HepG2 (cell line): ENCODE data around the gene INAFM1. TPM values are rescaled to one million over a fixed set of nuclear protein-coding genes. Genes with fewer than 3 reads are reported as not detected.

ENCODE experiments used
- CHD2 ChIP-seq: IDR thresholded peaks from 2 replicates; pipeline ENCODE4 v1.6.1; 2011; ENCODE audit warnings: low read depth, low read length, improper control_type of control experiment
- CREM ChIP-seq, 2 experiments: sonication (generic) in 1 of 2; formaldehyde crosslinking in 1 of 2; IDR thresholded peaks; 2 replicates each; pipeline versions ENCODE4 v1.4.0 to v1.6.1; 2016 to 2020; ENCODE audit warnings: antibody characterized with exemption in 1 of 2, mild to moderate bottlenecking in 1 of 2, missing genetic modification reagents in 1 of 2
- CSRNP1 ChIP-seq: sonication (generic); formaldehyde crosslinking; IDR thresholded peaks from 2 replicates; pipeline ENCODE4 v1.8.1; 2023; ENCODE audit warnings: mild to moderate bottlenecking, missing genetic modification reagents
- FOSL2 ChIP-seq: sonication (generic); formaldehyde crosslinking; IDR thresholded peaks from 2 replicates; pipeline ENCODE4 v1.4.0; 2020; ENCODE audit warnings: missing genetic modification reagents
- FOXP1 ChIP-seq, 2 experiments: fragments of 450-650 bp in 1 of 2; IDR thresholded peaks; 2 replicates each; pipeline ENCODE4 v1.6.1; 2017 to 2018; ENCODE audit warnings: antibody characterized with exemption in 1 of 2
- HES4 ChIP-seq: sonication (generic); formaldehyde crosslinking; IDR thresholded peaks from 2 replicates; pipeline ENCODE4 v1.9.0; 2021; ENCODE audit warnings: mild to moderate bottlenecking, missing genetic modification reagents, borderline replicate concordance
- JARID2 ChIP-seq: sonication (generic); formaldehyde crosslinking; IDR thresholded peaks from 2 replicates; pipeline ENCODE4 v1.8.1; 2023; ENCODE audit warnings: missing genetic modification reagents, inconsistent platforms; ENCODE audit not compliant: insufficient replicate concordance
- KDM5A ChIP-seq: fragments of 200-600 bp; sonication (generic); IDR thresholded peaks from 2 replicates; pipeline ENCODE4 v1.7.0; 2018; ENCODE audit warnings: antibody characterized with exemption, mild to moderate bottlenecking, low read length, borderline replicate concordance
- PRMT3 ChIP-seq: sonication (generic); formaldehyde crosslinking; IDR thresholded peaks from 2 replicates; pipeline ENCODE4 v1.8.1; 2022; ENCODE audit warnings: low read depth, mild to moderate bottlenecking, moderate library complexity, missing genetic modification reagents, borderline replicate concordance
- REPIN1 ChIP-seq: sonication (generic); formaldehyde crosslinking; IDR thresholded peaks from 2 replicates; pipeline ENCODE4 v1.8.0; 2022; ENCODE audit warnings: missing genetic modification reagents, low read depth, mild to moderate bottlenecking, borderline replicate concordance
- RFX5 ChIP-seq: IDR thresholded peaks from 2 replicates; pipeline ENCODE4 v1.6.1; 2011; ENCODE audit warnings: low read depth, low read length, improper control_type of control experiment
- SNRNP70 ChIP-seq: fragments of 200-400 bp; formaldehyde crosslinking; IDR thresholded peaks from 2 replicates; pipeline ENCODE4 v1.6.1; 2017; ENCODE audit warnings: mild to moderate bottlenecking, low read depth, low read length, moderate library complexity
- TOE1 ChIP-seq: sonication (generic); formaldehyde crosslinking; IDR thresholded peaks from 2 replicates; pipeline ENCODE4 v1.4.0; 2020; ENCODE audit warnings: mild to moderate bottlenecking, missing genetic modification reagents
- ZBTB33 ChIP-seq: sonication (generic); formaldehyde crosslinking; IDR thresholded peaks from 2 replicates; pipeline ENCODE4 v1.4.0; 2020; ENCODE audit warnings: missing genetic modification reagents
- ZBTB34 ChIP-seq: sonication (generic); formaldehyde crosslinking; IDR thresholded peaks from 2 replicates; pipeline ENCODE4 v1.8.0; 2022; ENCODE audit warnings: mild to moderate bottlenecking, missing genetic modification reagents
- ZBTB42 ChIP-seq: sonication (generic); formaldehyde crosslinking; IDR thresholded peaks from 2 replicates; pipeline ENCODE4 v1.5.0; 2020; ENCODE audit warnings: mild to moderate bottlenecking, missing genetic modification reagents
- ZFP36L1 ChIP-seq: sonication (generic); formaldehyde crosslinking; IDR thresholded peaks from 2 replicates; pipeline ENCODE4 v1.8.0; 2022; ENCODE audit warnings: mild to moderate bottlenecking, missing genetic modification reagents, moderate library complexity
- ZNF317 ChIP-seq: sonication (generic); formaldehyde crosslinking; IDR thresholded peaks from 2 replicates; pipeline ENCODE4 v1.5.0; 2020; ENCODE audit warnings: mild to moderate bottlenecking, missing genetic modification reagents
- ZNF547 ChIP-seq: sonication (generic); formaldehyde crosslinking; IDR thresholded peaks from 2 replicates; pipeline ENCODE4 v1.5.1; 2020; ENCODE audit warnings: mild to moderate bottlenecking, missing genetic modification reagents
- ZNF567 ChIP-seq: sonication (generic); formaldehyde crosslinking; IDR thresholded peaks from 2 replicates; pipeline ENCODE4 v1.8.1; 2023; ENCODE audit warnings: mild to moderate bottlenecking, missing genetic modification reagents, borderline replicate concordance
- ZNF589 ChIP-seq: sonication (generic); formaldehyde crosslinking; conservative IDR thresholded peaks from 2 replicates; pipeline ENCODE4 v1.8.0; 2022; ENCODE audit warnings: mild to moderate bottlenecking, moderate library complexity, missing genetic modification reagents
- ZNF703 ChIP-seq: sonication (generic); formaldehyde crosslinking; IDR thresholded peaks from 2 replicates; pipeline ENCODE4 v1.5.1; 2020; ENCODE audit warnings: missing genetic modification reagents, mild to moderate bottlenecking, moderate library complexity, borderline replicate concordance
- ZNF780A ChIP-seq: sonication (generic); formaldehyde crosslinking; IDR thresholded peaks from 2 replicates; pipeline ENCODE4 v1.8.0; 2022; ENCODE audit warnings: mild to moderate bottlenecking, missing genetic modification reagents, moderate library complexity
- ZSCAN29 ChIP-seq: sonication (generic); formaldehyde crosslinking; conservative IDR thresholded peaks from 2 replicates; pipeline ENCODE4 v1.4.0; 2020; ENCODE audit warnings: mild to moderate bottlenecking, missing genetic modification reagents
- polyA plus RNA-seq, 8 experiments: library from polyadenylated mRNA; depleted of rRNA in 3 of 8; stranded (reverse) in 7 of 8; unstranded in 1 of 8; fragments of >200 nt; fragmentation: Illumina TruSeq in 4 of 8; extraction: Trizol in 4 of 8; gene quantifications; 2 replicates each; pipeline versions ENCODE4 v1.2.1 to v1.2.3, GENCODE V29; 2011 to 2016; ENCODE audit warnings: low read depth in 4 of 8, missing spikeins in 1 of 8, mixed read lengths in 1 of 8; ENCODE audit not compliant: insufficient read depth in 1 of 8
- total RNA-seq, 5 experiments: library from RNA; depleted of rRNA; stranded (reverse); fragments of >200 nt; fragmentation: Illumina TruSeq; extraction: Trizol; gene quantifications; 2 replicates each; pipeline ENCODE4 v1.2.3, GENCODE V29; 2016; ENCODE audit warnings: low read depth in 1 of 5

Gene INAFM1
- total and polyA plus RNA-seq, 2 of the 13 experiments (the other 11 are each of a cell fraction or from before 2014, with no cell fraction given) = 0.88 to 1.9 TPM

GRCh38 chr19:47240996-47241918 lies 33.4 kb upstream of the INAFM1 start (continued):
- TF ChIP-seq ZBTB33 (CRISPR knock-in tag) (no peak), HES4 (CRISPR knock-in tag) (no peak), ZSCAN29 (CRISPR knock-in tag) (no peak), FOSL2 (CRISPR knock-in tag) (peak; percentile 70), ZBTB42 (CRISPR knock-in tag) (no peak), ZNF317 (no peak), REPIN1 (CRISPR knock-in tag) (0 out of 2 replicates have a peak, but pooled peaks have one; percentile 30), ZNF780A (CRISPR knock-in tag) (peak; percentile 54; the same call in 1 of the 2 replicates), ZNF703 (CRISPR knock-in tag) (no peak), ZBTB34 (CRISPR knock-in tag) (no peak), ZFP36L1 (CRISPR knock-in tag) (no peak), SNRNP70 (no peak), CSRNP1 (CRISPR knock-in tag) (no peak), ZNF589 (CRISPR knock-in tag) (0 out of 2 replicates have a peak, but pooled peaks have one; percentile 26), CHD2 (no peak), RFX5 (peak; percentile 93), TOE1 (CRISPR knock-in tag) (no peak), FOXP1 (IDR thresholded peaks at IDR 0.05) (no peak), FOXP1 (CRISPR knock-in tag; IDR thresholded peaks at IDR 0.05) (no peak; the same call in 1 of the 2 replicates), KDM5A (no peak), ZNF547 (CRISPR knock-in tag) (no peak), CREM (IDR thresholded peaks at IDR 0.05) (no peak), CREM (CRISPR knock-in tag; IDR thresholded peaks at IDR 0.05) (no peak), ZNF567 (CRISPR knock-in tag) (no peak), JARID2 (CRISPR knock-in tag) (no peak), PRMT3 (CRISPR knock-in tag) (no peak)
